ENCODE results near the gene AKIRIN2. TPM values are rescaled to one million over a fixed set of nuclear protein-coding genes. Genes with fewer than 3 reads are reported as not detected.
A peak's percentile ranks its signal among the peaks of the same experiment; 100 is the strongest.

The AKIRIN2 gene
- total RNA-seq, 1 donor from 2014 or later: 23.5 TPM

- H3K27ac ChIP-seq (ENCODE audit: low read depth, low read length): no peak overlapping the region
- peak overlapping the region in 1 of 3 donors; percentile 33 for H3K9ac ChIP-seq (ENCODE audit: low read depth in 1 of 3, low read length in 3 of 3)
- no peak overlapping the region for H3K4me3 ChIP-seq (ENCODE audit: low read length in 3 of 3)
- H3K4me1 ChIP-seq (ENCODE audit: control insufficient read depth in 3 of 3, insufficient read depth in 3 of 3, low read length in 3 of 3): peaks cover 17 to 24% (median 18%) of the 10 kb centered on the region in 3 donors
- H3K36me3 ChIP-seq (ENCODE audit: control insufficient read depth in 3 of 3, insufficient read depth in 3 of 3, low read length in 3 of 3): peaks cover 3 to 9% (median 3%) of the 10 kb centered on the region in 3 donors
- no peaks in the 10 kb centered on the region for H3K9me3 ChIP-seq (ENCODE audit: control insufficient read depth in 3 of 3, low read length in 3 of 3)
- H3K27me3 ChIP-seq (ENCODE audit: control insufficient read depth in 3 of 3, insufficient read depth in 3 of 3, low read length in 3 of 3): no peaks in the 10 kb centered on the region
These were observed 41.7 kb downstream of the AKIRIN2 start for GRCh38 chr6:87660226-87660911.

GRCh38 chr6:87658516-87658915, 43.5 kb downstream of the AKIRIN2 start:
- Histone ChIP-seq H3K4me1 (ENCODE audit: control insufficient read depth in 3 of 3, insufficient read depth in 3 of 3, low read length in 3 of 3) (peaks cover 17 to 24% (median 18%) of the 10 kb centered on the region in 3 donors), H3K4me3 (ENCODE audit: low read length in 3 of 3) (no peak overlapping the region), H3K27ac (ENCODE audit: low read depth, low read length) (no peak overlapping the region), H3K9me3 (ENCODE audit: control insufficient read depth in 3 of 3, low read length in 3 of 3) (no peaks in the 10 kb centered on the region), H3K27me3 (ENCODE audit: control insufficient read depth in 3 of 3, insufficient read depth in 3 of 3, low read length in 3 of 3) (no peaks in the 10 kb centered on the region), H3K36me3 (ENCODE audit: control insufficient read depth in 3 of 3, insufficient read depth in 3 of 3, low read length in 3 of 3) (peaks cover 0 to 9% (median 3%) of the 10 kb centered on the region in 3 donors), H3K9ac (ENCODE audit: low read depth in 1 of 3, low read length in 3 of 3) (no peak overlapping the region)

GRCh38 chr6:87656857-87657256, 45.2 kb downstream of the AKIRIN2 start:
- Histone ChIP-seq H3K4me1 (ENCODE audit: control insufficient read depth in 3 of 3, insufficient read depth in 3 of 3, low read length in 3 of 3) (peaks cover 13 to 22% (median 18%) of the 10 kb centered on the region in 3 donors), H3K36me3 (ENCODE audit: control insufficient read depth in 3 of 3, insufficient read depth in 3 of 3, low read length in 3 of 3) (peaks cover 0 to 9% (median 3%) of the 10 kb centered on the region in 3 donors), H3K27me3 (ENCODE audit: control insufficient read depth in 3 of 3, insufficient read depth in 3 of 3, low read length in 3 of 3) (no peaks in the 10 kb centered on the region), H3K9ac (ENCODE audit: low read depth in 1 of 3, low read length in 3 of 3) (no peak overlapping the region), H3K4me3 (ENCODE audit: low read length in 3 of 3) (no peak overlapping the region), H3K9me3 (ENCODE audit: control insufficient read depth in 3 of 3, low read length in 3 of 3) (no peaks in the 10 kb centered on the region), H3K27ac (ENCODE audit: low read depth, low read length) (no peak overlapping the region)

GRCh38 chr6:87655824-87656223, 46.2 kb downstream of the AKIRIN2 start:
- Histone ChIP-seq H3K4me3 (ENCODE audit: low read length in 3 of 3) (no peak overlapping the region), H3K36me3 (ENCODE audit: control insufficient read depth in 3 of 3, insufficient read depth in 3 of 3, low read length in 3 of 3) (peaks cover 0 to 7% (median 3%) of the 10 kb centered on the region in 3 donors)

GRCh38 chr6:87654875-87655454, 47.1 kb downstream of the AKIRIN2 start:
- H3K27me3 ChIP-seq (ENCODE audit: control insufficient read depth in 3 of 3, insufficient read depth in 3 of 3, low read length in 3 of 3): no peaks in the 10 kb centered on the region
- H3K36me3 ChIP-seq (ENCODE audit: control insufficient read depth in 3 of 3, insufficient read depth in 3 of 3, low read length in 3 of 3): peaks cover 0 to 7% (median 3%) of the 10 kb centered on the region in 3 donors
- no peak overlapping the region for H3K4me3 ChIP-seq (ENCODE audit: low read length in 3 of 3)

More at GRCh38 chr6:87655824-87656223, 46.2 kb downstream of the AKIRIN2 start:
- Histone ChIP-seq H3K4me1 (ENCODE audit: control insufficient read depth in 3 of 3, insufficient read depth in 3 of 3, low read length in 3 of 3) (peaks cover 9 to 14% (median 11%) of the 10 kb centered on the region in 3 donors), H3K9ac (ENCODE audit: low read depth in 1 of 3, low read length in 3 of 3) (no peak overlapping the region), H3K9me3 (ENCODE audit: control insufficient read depth in 3 of 3, low read length in 3 of 3) (no peaks in the 10 kb centered on the region), H3K27ac (ENCODE audit: low read depth, low read length) (no peak overlapping the region), H3K27me3 (ENCODE audit: control insufficient read depth in 3 of 3, insufficient read depth in 3 of 3, low read length in 3 of 3) (no peaks in the 10 kb centered on the region)

GRCh38 chr6:87654122-87654521, 47.9 kb downstream of the AKIRIN2 start:
- Histone ChIP-seq H3K36me3 (ENCODE audit: control insufficient read depth in 3 of 3, insufficient read depth in 3 of 3, low read length in 3 of 3) (peaks cover 0 to 7% (median 3%) of the 10 kb centered on the region in 3 donors), H3K27ac (ENCODE audit: low read depth, low read length) (no peak overlapping the region), H3K9ac (ENCODE audit: low read depth in 1 of 3, low read length in 3 of 3) (no peak overlapping the region), H3K9me3 (ENCODE audit: control insufficient read depth in 3 of 3, low read length in 3 of 3) (no peaks in the 10 kb centered on the region), H3K4me3 (ENCODE audit: low read length in 3 of 3) (no peak overlapping the region), H3K27me3 (ENCODE audit: control insufficient read depth in 3 of 3, insufficient read depth in 3 of 3, low read length in 3 of 3) (no peaks in the 10 kb centered on the region), H3K4me1 (ENCODE audit: control insufficient read depth in 3 of 3, insufficient read depth in 3 of 3, low read length in 3 of 3) (peaks cover 0 to 5% (median 2%) of the 10 kb centered on the region in 3 donors)

More at GRCh38 chr6:87654875-87655454, 47.1 kb downstream of the AKIRIN2 start:
- Histone ChIP-seq H3K9ac (ENCODE audit: low read depth in 1 of 3, low read length in 3 of 3) (no peak overlapping the region), H3K9me3 (ENCODE audit: control insufficient read depth in 3 of 3, low read length in 3 of 3) (no peaks in the 10 kb centered on the region), H3K27ac (ENCODE audit: low read depth, low read length) (no peak overlapping the region), H3K4me1 (ENCODE audit: control insufficient read depth in 3 of 3, insufficient read depth in 3 of 3, low read length in 3 of 3) (peaks cover 3 to 7% (median 5%) of the 10 kb centered on the region in 3 donors)

GRCh38 chr6:87653074-87653962, 48.7 kb downstream of the AKIRIN2 start:
- H3K27me3 ChIP-seq (ENCODE audit: control insufficient read depth in 3 of 3, insufficient read depth in 3 of 3, low read length in 3 of 3): no peaks in the 10 kb centered on the region
- no peak overlapping the region for H3K9ac ChIP-seq (ENCODE audit: low read depth in 1 of 3, low read length in 3 of 3)
- H3K36me3 ChIP-seq (ENCODE audit: control insufficient read depth in 3 of 3, insufficient read depth in 3 of 3, low read length in 3 of 3): peaks cover 0 to 9% (median 3%) of the 10 kb centered on the region in 3 donors
- H3K4me3 ChIP-seq (ENCODE audit: low read length in 3 of 3): no peak overlapping the region
- H3K4me1 ChIP-seq (ENCODE audit: control insufficient read depth in 3 of 3, insufficient read depth in 3 of 3, low read length in 3 of 3): peaks cover 0 to 2% (median under 1%) of the 10 kb centered on the region in 3 donors
- no peaks in the 10 kb centered on the region for H3K9me3 ChIP-seq (ENCODE audit: control insufficient read depth in 3 of 3, low read length in 3 of 3)
- no peak overlapping the region for H3K27ac ChIP-seq (ENCODE audit: low read depth, low read length)

- Histone ChIP-seq H3K36me3 (ENCODE audit: control insufficient read depth in 3 of 3, insufficient read depth in 3 of 3, low read length in 3 of 3) (peaks cover 0 to 2% (median 0%) of the 10 kb centered on the region in 3 donors), H3K27me3 (ENCODE audit: control insufficient read depth in 3 of 3, insufficient read depth in 3 of 3, low read length in 3 of 3) (no peaks in the 10 kb centered on the region), H3K9ac (ENCODE audit: low read depth in 1 of 3, low read length in 3 of 3) (no peak overlapping the region), H3K9me3 (ENCODE audit: control insufficient read depth in 3 of 3, low read length in 3 of 3) (no peaks in the 10 kb centered on the region), H3K27ac (ENCODE audit: low read depth, low read length) (no peak overlapping the region), H3K4me3 (ENCODE audit: low read length in 3 of 3) (no peak overlapping the region), H3K4me1 (ENCODE audit: control insufficient read depth in 3 of 3, insufficient read depth in 3 of 3, low read length in 3 of 3) (peaks cover 0 to 4% (median 0%) of the 10 kb centered on the region in 3 donors)
These were observed 57.0 kb downstream of the AKIRIN2 start for GRCh38 chr6:87645080-87645479.

- Histone ChIP-seq H3K36me3 (ENCODE audit: control insufficient read depth in 3 of 3, insufficient read depth in 3 of 3, low read length in 3 of 3) (peaks cover 0 to 8% (median 5%) of the 10 kb centered on the region in 3 donors), H3K27ac (ENCODE audit: low read depth, low read length) (no peak overlapping the region), H3K4me1 (ENCODE audit: control insufficient read depth in 3 of 3, insufficient read depth in 3 of 3, low read length in 3 of 3) (peaks cover 0 to 7% (median 0%) of the 10 kb centered on the region in 3 donors), H3K9me3 (ENCODE audit: control insufficient read depth in 3 of 3, low read length in 3 of 3) (no peaks in the 10 kb centered on the region), H3K4me3 (ENCODE audit: low read length in 3 of 3) (no peak overlapping the region), H3K9ac (ENCODE audit: low read depth in 1 of 3, low read length in 3 of 3) (peak overlapping the region in 1 of 3 donors; percentile 12), H3K27me3 (ENCODE audit: control insufficient read depth in 3 of 3, insufficient read depth in 3 of 3, low read length in 3 of 3) (no peaks in the 10 kb centered on the region)
These were observed 60.9 kb downstream of the AKIRIN2 start for GRCh38 chr6:87641065-87641692.

Measured in skeletal muscle tissue (tissue), 4 donors.